Stimulated activated effector memory CD8-positive, alpha-beta T cell treated with anti-CD3 and anti-CD28 coated beads, Interleukin-12 subunit alpha, Interleukin-12 subunit beta, amount 100 ng/mL, for 72 hours (primary cell): ENCODE measurements around the gene UBE2L5.
"Not testable (repeated sequence)": the region's sequence is repeated elsewhere in the genome, so short reads cannot be mapped to it uniquely, and the experiment has no call there.

Experiments
- ATAC-seq: fragments of 150-1000 bp; cut with Tn5 transposase; 2 replicates; pipeline ENCODE4 v1.10.0; 2021
- DNase-seq, 2 donors: peaks; one replicate each; pipeline ENCODE4 v3.0.0; 2021 to 2022; ENCODE audit warnings: low spot score in 2 of 2
- H3K27ac Mint-ChIP-seq: one replicate; pipeline ENCODE4 v1.8.0; 2022; ENCODE audit warnings: mild to moderate bottlenecking, mixed read lengths
- H3K36me3 Mint-ChIP-seq: one replicate; pipeline ENCODE4 v1.8.0; 2022; ENCODE audit warnings: mild to moderate bottlenecking, mixed read lengths
- H3K4me1 Mint-ChIP-seq: one replicate; pipeline ENCODE4 v1.8.0; 2022; ENCODE audit warnings: mixed read lengths
- H3K4me3 Mint-ChIP-seq: one replicate; pipeline ENCODE4 v1.8.0; 2022; ENCODE audit warnings: mild to moderate bottlenecking, mixed read lengths
- H3K9me3 Mint-ChIP-seq: one replicate; pipeline ENCODE4 v1.8.0; 2022; ENCODE audit warnings: mixed read lengths

UBE2L5 gene

DNA sequence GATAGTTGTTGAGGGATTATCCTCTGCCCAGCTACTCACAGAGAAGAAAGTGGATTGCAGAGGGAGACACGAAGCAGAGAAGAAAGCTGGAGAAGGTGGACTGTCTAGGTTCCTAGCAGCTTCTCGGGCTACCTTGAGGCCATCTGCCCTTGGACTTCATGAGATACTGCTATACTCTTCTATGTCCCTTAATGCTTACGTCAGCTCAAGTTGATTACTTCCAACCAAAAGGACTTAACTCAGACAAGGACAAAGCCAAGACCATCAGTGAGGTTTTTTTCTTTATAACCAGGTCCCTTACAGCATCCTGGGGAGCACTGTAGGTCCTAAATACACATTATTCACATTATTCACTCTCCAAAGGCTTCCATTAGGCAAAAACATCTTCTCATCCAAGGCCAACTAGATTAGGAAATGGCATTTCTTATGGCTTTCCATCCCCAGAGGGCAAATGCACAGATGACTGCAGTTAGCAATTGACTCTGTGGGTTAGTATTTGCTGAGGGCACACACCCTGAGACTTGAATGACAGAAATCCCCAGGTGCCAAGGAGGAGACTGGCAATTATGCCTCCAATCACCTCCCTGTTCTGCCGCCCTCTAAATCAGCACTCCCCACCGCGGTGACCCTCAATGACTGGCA is 4.1 kb upstream of the UBE2L5 start:
- H3K4me3 Mint-ChIP-seq: no peak overlapping the region
- no peak overlapping the region for H3K27ac Mint-ChIP-seq
- peaks cover 12% of the 10 kb centered on the region for H3K36me3 Mint-ChIP-seq
- no peaks in the 10 kb centered on the region for H3K9me3 Mint-ChIP-seq
- H3K4me1 Mint-ChIP-seq: peaks cover 16% of the 10 kb centered on the region
- DNase-seq: no peak
- ATAC-seq: no peak

DNA sequence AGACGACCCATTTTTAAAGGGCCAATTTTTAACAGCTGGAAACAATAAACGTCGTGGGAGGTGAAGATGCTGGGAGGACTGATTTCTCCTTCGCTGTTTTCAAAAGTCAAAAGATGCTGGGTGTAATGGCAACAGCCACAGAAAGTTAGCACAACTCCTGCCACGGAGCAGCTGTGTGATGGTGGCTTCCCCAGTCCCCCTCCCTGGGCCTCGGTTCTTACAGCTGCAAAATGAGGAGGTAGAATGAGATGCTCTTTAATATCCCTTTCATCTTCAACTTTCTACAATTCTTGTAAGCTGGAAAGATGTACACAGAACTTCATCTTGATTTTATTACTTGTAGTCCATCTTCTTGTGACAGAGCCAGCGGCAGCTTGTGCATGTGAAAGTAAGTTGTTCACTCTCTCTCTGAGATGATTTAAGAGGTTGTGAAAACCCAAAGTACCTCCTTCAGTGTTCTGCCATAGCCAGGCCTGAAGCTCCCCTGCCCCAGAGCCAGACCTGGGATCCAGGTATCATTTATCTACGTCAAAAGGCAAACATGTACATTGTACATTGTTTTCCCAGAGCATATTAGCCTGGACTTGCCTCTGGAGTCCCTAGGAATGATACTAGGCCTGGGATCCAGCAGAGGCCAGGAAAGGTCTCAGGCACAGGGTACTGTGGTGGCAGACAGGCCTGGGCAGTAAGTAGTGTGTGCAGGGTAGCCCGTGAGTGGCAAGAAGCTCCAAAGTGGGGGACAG is 3.4 kb upstream of the UBE2L5 start:
- H3K4me1 Mint-ChIP-seq: peaks cover 16% of the 10 kb centered on the region
- no peaks in the 10 kb centered on the region for H3K9me3 Mint-ChIP-seq
- H3K36me3 Mint-ChIP-seq: peaks cover 12% of the 10 kb centered on the region
- ATAC-seq (no peak), DNase-seq (no peak)
- H3K4me3 Mint-ChIP-seq: no peak overlapping the region
- no peak overlapping the region for H3K27ac Mint-ChIP-seq

GRCh38 chr13:30421093-30422053 is 920 bp upstream of the UBE2L5 start:
- Mint-ChIP-seq H3K36me3 (peaks cover 12% of the 10 kb centered on the region), H3K27ac (peak overlapping the region; percentile 44), H3K9me3 (no peaks in the 10 kb centered on the region), H3K4me1 (peaks cover 16% of the 10 kb centered on the region), H3K4me3 (peak overlapping the region; percentile 77)
- DNase-seq: peak; percentile 40 to 76
- peak; percentile 53 for ATAC-seq

DNA sequence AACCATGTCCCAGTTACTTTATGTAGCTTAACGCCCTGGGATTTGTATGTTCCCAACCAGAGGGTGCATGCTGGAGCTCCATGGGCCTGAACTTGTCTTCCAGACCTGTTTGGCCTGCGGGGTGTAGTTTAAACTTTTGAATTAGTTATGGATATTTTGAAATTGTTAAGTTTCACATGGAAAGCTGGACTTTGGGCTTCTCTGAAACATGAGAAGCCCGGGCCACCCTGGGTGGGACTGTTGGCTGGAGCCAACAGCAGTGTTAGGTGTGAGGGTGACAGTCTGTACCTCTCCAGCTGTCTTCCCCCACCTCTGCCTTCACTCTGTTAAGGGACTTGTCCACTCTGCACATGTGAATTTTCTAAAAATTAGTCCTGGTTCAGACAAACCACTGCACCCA is 1.6 kb downstream of the UBE2L5 start:
- peaks cover 12% of the 10 kb centered on the region for H3K36me3 Mint-ChIP-seq
- no peaks in the 10 kb centered on the region for H3K9me3 Mint-ChIP-seq
- no peak for DNase-seq
- H3K4me3 Mint-ChIP-seq: no peak overlapping the region
- no peak for ATAC-seq
- H3K4me1 Mint-ChIP-seq: peaks cover 16% of the 10 kb centered on the region
- no peak overlapping the region for H3K27ac Mint-ChIP-seq

DNA sequence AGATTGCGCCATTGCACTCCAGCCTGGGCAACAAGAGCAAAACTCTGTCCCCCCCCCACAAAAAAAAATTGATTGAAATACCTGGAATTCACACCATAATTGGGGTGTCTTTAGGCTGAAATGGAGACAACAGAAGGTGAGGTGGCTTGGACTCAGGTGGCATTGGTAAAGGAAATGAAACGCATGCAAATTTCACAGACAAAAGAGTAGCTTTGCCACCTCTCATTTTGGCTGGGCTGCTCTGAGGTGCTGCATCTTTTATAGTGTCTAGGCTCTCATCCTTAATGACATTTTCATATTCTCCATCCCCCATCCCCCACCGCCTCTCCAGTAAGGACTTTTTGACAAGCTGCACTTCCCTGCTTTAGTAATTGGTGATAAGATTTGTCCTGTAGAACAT is 6.9 kb downstream of the UBE2L5 start:
- ATAC-seq (no peak), DNase-seq (no peak)
- H3K36me3 Mint-ChIP-seq: no peaks in the 10 kb centered on the region
- peaks cover 21% of the 10 kb centered on the region for H3K4me1 Mint-ChIP-seq
- H3K9me3 Mint-ChIP-seq: no peaks in the 10 kb centered on the region
- H3K27ac Mint-ChIP-seq: no peak overlapping the region
- H3K4me3 Mint-ChIP-seq: no peak overlapping the region

GRCh38 chr13:30429721-30430694 is 7.7 kb downstream of the UBE2L5 start:
- peak overlapping the region; percentile 67 for H3K4me3 Mint-ChIP-seq
- H3K4me1 Mint-ChIP-seq: peaks cover 21% of the 10 kb centered on the region
- no peaks in the 10 kb centered on the region for H3K9me3 Mint-ChIP-seq

DNA sequence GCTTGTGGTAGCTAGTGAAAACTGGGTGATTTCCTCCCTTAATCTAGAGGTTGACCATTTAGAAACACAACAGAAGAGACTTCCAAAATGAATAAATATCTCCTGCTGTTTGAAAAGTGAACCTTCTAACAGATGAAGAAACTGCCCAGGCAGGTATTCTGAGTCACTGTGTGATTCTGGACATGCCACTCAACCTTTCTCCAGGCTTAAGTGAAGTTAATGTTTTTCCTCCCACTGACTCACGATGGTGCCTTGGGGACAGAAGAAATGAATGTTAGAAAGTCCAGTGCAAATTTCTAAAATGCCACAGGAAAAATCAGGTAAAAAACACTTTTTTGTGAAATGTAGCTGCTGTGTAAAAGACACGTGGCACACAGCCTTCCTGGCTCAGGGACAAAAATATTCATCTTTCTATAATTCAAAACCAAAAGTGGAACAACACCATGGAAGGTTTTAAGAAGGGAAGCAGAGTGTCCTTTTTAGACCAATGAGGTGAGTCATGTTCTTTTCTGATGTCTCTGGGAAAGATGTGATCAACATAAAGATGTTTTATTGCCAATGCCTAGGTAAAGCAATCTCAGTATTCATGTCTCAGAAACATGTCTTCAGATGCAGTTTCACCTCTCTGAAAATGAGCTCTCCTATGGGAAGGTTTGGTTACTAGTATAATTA is 9.1 kb downstream of the UBE2L5 start:
- Mint-ChIP-seq H3K36me3 (no peaks in the 10 kb centered on the region), H3K4me3 (no peak overlapping the region), H3K27ac (no peak overlapping the region), H3K4me1 (peaks cover 21% of the 10 kb centered on the region), H3K9me3 (no peaks in the 10 kb centered on the region)
- no peak for DNase-seq
- no peak for ATAC-seq

More at GRCh38 chr13:30429721-30430694, 7.7 kb downstream of the UBE2L5 start:
- H3K36me3 Mint-ChIP-seq: no peaks in the 10 kb centered on the region
- DNase-seq (no peak), ATAC-seq (peak; percentile 99)
- H3K27ac Mint-ChIP-seq: peak overlapping the region; percentile 69

- no peaks in the 10 kb centered on the region for H3K36me3 Mint-ChIP-seq
- no peak overlapping the region for H3K4me3 Mint-ChIP-seq
- no peak for ATAC-seq
- no peak overlapping the region for H3K27ac Mint-ChIP-seq
- peaks cover 11% of the 10 kb centered on the region for H3K4me1 Mint-ChIP-seq
- no peaks in the 10 kb centered on the region for H3K9me3 Mint-ChIP-seq
- DNase-seq: no peak
Measured at GRCh38 chr13:30435911-30436451, 13.7 kb downstream of the UBE2L5 start.

DNA sequence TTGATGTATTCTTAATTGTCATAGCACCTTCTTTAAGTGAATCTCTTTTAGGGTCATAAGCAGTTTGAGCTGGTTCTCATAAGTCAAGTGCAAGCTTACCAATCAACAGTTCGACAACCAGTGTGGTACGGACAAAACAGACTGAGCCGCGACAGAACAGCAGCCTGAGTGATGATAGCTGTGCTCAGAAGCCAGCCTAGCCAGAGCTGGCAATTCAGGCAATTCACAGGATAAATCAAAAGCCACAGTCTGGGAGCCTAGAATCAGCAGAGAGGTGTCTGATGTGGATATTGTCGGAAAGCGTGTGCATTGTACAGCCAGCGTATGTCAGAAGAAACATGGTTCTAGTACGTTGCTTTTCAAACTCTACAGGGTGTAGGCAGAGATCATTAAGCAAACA is 14.9 kb downstream of the UBE2L5 start:
- H3K4me1 Mint-ChIP-seq: peaks cover 5% of the 10 kb centered on the region
- no peak overlapping the region for H3K27ac Mint-ChIP-seq
- DNase-seq (no peak), ATAC-seq (no peak)
- H3K9me3 Mint-ChIP-seq: no peaks in the 10 kb centered on the region
- H3K4me3 Mint-ChIP-seq: no peak overlapping the region
- no peaks in the 10 kb centered on the region for H3K36me3 Mint-ChIP-seq

GRCh38 chr13:30438286-30438685 is 16.0 kb downstream of the UBE2L5 start:
- Mint-ChIP-seq H3K36me3 (no peaks in the 10 kb centered on the region), H3K4me1 (peaks cover 5% of the 10 kb centered on the region), H3K4me3 (no peak overlapping the region), H3K27ac (no peak overlapping the region), H3K9me3 (no peaks in the 10 kb centered on the region)
- ATAC-seq (no peak), DNase-seq (no peak)

DNA sequence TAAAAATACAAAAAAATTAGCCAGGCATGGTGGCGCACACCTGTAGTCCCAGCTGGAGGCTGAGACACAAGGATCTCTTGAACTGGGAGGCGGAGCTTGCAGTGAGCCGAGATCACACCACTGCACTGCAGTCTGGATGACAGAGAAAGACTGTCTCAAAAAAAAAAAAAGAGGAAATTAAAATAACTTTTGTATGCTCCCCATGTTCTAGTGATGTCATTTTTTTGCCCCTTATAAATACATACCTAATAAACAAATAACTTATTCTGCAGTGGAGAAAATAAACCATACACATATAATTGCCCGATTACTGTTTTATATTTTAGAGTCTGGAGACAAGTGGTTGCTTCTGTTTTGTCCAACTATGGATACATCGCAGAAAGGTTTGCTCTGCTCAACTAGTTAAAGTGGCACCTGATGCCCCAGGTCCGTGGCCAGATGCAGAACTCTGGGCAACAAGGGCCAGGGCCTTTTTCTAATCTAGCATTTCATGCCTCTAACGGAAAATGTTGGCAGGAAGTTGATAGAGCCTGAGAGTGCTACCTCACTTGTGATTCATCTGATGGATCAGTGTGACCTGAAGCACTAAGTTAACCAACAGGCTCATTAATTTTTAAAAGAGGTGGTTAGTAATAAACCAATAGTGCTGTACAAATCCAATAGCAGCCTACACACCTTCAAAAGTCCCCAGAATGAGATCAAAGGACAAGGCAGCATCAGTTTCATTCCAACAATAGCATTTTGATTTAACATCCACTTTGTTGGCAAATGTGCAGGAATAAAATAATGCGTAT is 18.8 kb downstream of the UBE2L5 start:
- no peak overlapping the region for H3K4me3 Mint-ChIP-seq
- no peaks in the 10 kb centered on the region for H3K9me3 Mint-ChIP-seq
- DNase-seq: no peak
- peak; percentile 80 for ATAC-seq
- H3K36me3 Mint-ChIP-seq: no peaks in the 10 kb centered on the region
- peaks cover 5% of the 10 kb centered on the region for H3K4me1 Mint-ChIP-seq
- H3K27ac Mint-ChIP-seq: no peak overlapping the region

GRCh38 chr13:30442926-30443325 is 20.6 kb downstream of the UBE2L5 start:
- H3K27ac Mint-ChIP-seq: no peak overlapping the region
- DNase-seq: peak in 1 of 2 donors; percentile 38
- no peak overlapping the region for H3K4me3 Mint-ChIP-seq
- ATAC-seq: no peak
- no peaks in the 10 kb centered on the region for H3K36me3 Mint-ChIP-seq
- peaks cover 5% of the 10 kb centered on the region for H3K4me1 Mint-ChIP-seq
- no peaks in the 10 kb centered on the region for H3K9me3 Mint-ChIP-seq

GRCh38 chr13:30443491-30443890 is 21.2 kb downstream of the UBE2L5 start:
- ATAC-seq, H3K36me3 Mint-ChIP-seq, H3K4me3 Mint-ChIP-seq, H3K4me1 Mint-ChIP-seq, H3K9me3 Mint-ChIP-seq, DNase-seq, H3K27ac Mint-ChIP-seq: not testable (repeated sequence)
